ENCODE data around the gene TESK2. TPM values are rescaled to one million over a fixed set of nuclear protein-coding genes. Genes with fewer than 3 reads are reported as not detected.

The TESK2 gene
- total and polyA plus RNA-seq, 2 of the 13 experiments (the other 11 are each of a cell fraction or from before 2014, with no cell fraction given): 5.5 to 9.6 TPM

DNA sequence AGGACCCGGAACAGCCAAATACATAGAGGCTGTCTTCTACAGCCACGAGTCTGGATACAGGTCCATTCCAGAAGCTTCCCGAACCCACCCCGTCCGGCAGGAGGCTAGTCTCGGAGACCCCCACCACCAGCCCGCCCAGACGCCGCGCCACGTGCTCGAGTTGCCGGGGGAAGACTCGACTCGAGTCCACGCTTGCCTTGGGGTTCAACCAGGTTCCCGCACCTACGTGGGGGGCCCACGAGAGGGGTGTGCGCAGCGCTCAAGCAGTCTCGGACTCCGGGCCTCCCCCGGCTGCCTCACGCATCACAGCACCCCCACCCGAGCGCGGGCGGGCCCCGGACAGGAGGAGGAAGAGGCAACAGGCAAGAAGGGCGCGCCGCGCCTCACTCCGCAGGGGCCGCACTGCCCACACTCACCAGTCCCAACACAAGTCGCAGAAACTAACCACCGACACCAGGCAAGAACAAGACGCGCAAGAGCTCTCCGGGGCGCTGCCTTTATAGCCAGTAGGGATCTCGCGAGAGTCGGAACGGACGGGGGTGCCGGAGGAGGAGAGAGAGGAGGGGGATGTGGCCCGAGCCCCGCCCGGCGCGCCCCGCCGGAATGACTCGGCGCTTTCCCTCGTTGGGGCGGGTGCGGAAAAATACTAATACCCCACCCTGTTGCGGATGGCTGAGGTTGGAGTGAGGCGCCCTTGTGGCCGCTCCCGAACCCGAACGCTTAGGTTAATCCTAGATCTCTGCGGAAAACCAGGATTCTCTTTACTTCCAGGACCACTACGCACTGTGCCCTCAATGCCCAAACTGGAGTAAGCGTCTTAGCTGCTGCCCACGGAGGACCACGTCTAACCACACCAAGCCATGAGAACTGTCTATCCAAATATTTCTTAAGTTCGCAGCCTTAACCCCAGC, 30.7 kb upstream of the TESK2 start, which contains the start of gene PRDX1 (continued):
- TF ChIP-seq ZNF839 (CRISPR knock-in tag; IDR thresholded peaks at IDR 0.05; ENCODE audit: borderline replicate concordance) (no peak), CENPT (CRISPR knock-in tag; IDR thresholded peaks at IDR 0.05; ENCODE audit: low read depth) (0 out of 2 replicates have a peak, but pooled peaks have one; percentile 34), SMAD9 (CRISPR knock-in tag; IDR thresholded peaks at IDR 0.05) (peak; percentile 39; the same call in 1 of the 2 replicates), ASH2L (IDR thresholded peaks at IDR 0.05; ENCODE audit: insufficient read length, low read depth, low read length) (peak; percentile 74), GTF2F1 (IDR thresholded peaks at IDR 0.05; ENCODE audit: low read length) (peak; percentile 98), MTF2 (CRISPR knock-in tag; IDR thresholded peaks at IDR 0.05; ENCODE audit: borderline replicate concordance) (0 out of 2 replicates have a peak, but pooled peaks have one; percentile 30), ATF1 (CRISPR knock-in tag; IDR thresholded peaks at IDR 0.05) (no peak), ETV6 (CRISPR knock-in tag; conservative IDR thresholded peaks at IDR 0.05) (peak; percentile 97), SIN3A (IDR thresholded peaks at IDR 0.05; ENCODE audit: borderline replicate concordance, low read depth, low read length) (peak; percentile 97), ZNF773 (CRISPR knock-in tag; IDR thresholded peaks at IDR 0.05; ENCODE audit: borderline replicate concordance) (peak; percentile 96), SNAPC2 (CRISPR knock-in tag; IDR thresholded peaks at IDR 0.05) (no peak; the same call in 1 of the 2 replicates), PHF8 (CRISPR knock-in tag; IDR thresholded peaks at IDR 0.05) (peak; percentile 93), HNF4A (CRISPR knock-in tag; IDR thresholded peaks at IDR 0.05) (no peak; the same call in none of the 2 replicates), DMAP1 (CRISPR knock-in tag; IDR thresholded peaks at IDR 0.05) (peak; percentile 95), ZFAT (CRISPR knock-in tag; conservative IDR thresholded peaks at IDR 0.05) (0 out of 2 replicates have a peak, but pooled peaks have one; percentile 22), SP4 (CRISPR knock-in tag; IDR thresholded peaks at IDR 0.05) (peak; percentile 68), ZNF841 (CRISPR knock-in tag; IDR thresholded peaks at IDR 0.05; ENCODE audit: borderline replicate concordance) (peak; percentile 61; the same call in 1 of the 2 replicates), ZNF781 (CRISPR knock-in tag; IDR thresholded peaks at IDR 0.05; ENCODE audit: borderline replicate concordance, not compliant biosample characterization) (peak; percentile 94), DR1 (CRISPR knock-in tag; IDR thresholded peaks at IDR 0.05) (peak; percentile 97), ZNF343 (CRISPR knock-in tag; IDR thresholded peaks at IDR 0.05) (peak; percentile 92), RNF219 (CRISPR knock-in tag; IDR thresholded peaks at IDR 0.05) (peak; percentile 85; the same call in 1 of the 2 replicates), MLLT10 (CRISPR knock-in tag; IDR thresholded peaks at IDR 0.05) (peak; percentile 92), ZNF337 (CRISPR knock-in tag; IDR thresholded peaks at IDR 0.05; ENCODE audit: borderline replicate concordance, low read depth) (no peak)
- TF ChIP-seq, protein P1, sequence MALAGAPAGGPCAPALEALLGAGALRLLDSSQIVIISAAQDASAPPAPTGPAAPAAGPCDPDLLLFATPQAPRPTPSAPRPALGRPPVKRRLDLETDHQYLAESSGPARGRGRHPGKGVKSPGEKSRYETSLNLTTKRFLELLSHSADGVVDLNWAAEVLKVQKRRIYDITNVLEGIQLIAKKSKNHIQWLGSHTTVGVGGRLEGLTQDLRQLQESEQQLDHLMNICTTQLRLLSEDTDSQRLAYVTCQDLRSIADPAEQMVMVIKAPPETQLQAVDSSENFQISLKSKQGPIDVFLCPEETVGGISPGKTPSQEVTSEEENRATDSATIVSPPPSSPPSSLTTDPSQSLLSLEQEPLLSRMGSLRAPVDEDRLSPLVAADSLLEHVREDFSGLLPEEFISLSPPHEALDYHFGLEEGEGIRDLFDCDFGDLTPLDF (CRISPR knock-in tag; IDR thresholded peaks at IDR 0.05): peak; percentile 74; the same call in 1 of the 2 replicates
- TF ChIP-seq, protein P2, sequence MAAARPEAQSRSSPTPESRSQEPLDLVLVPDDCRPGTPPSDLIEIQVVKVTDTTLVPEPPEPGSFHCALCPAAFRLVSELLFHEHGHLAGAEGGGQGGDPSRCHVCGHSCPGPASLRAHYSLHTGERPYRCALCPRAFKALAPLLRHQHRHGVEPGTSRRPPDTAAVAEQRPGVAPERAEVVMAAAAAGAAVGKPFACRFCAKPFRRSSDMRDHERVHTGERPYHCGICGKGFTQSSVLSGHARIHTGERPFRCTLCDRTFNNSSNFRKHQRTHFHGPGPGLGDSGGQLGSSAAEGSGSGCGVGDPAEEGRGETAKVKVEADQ (CRISPR knock-in tag; IDR thresholded peaks at IDR 0.05; ENCODE audit: borderline replicate concordance): peak; percentile 88; the same call in 1 of the 2 replicates
